Neural crest cell (in vitro differentiated cells): ENCODE data around the gene FLNA. TPM values are rescaled to one million over a fixed set of nuclear protein-coding genes. Genes with fewer than 3 reads are reported as not detected.

ENCODE experiments used
- DNase-seq: peaks from one replicate; pipeline ENCODE4 v3.0.0; 2021; ENCODE audit warnings: low read depth, mixed read lengths, low spot score
- H3K27ac Mint-ChIP-seq: one replicate; pipeline ENCODE4 v1.8.0; 2021; ENCODE audit warnings: mild to moderate bottlenecking, mixed read lengths; ENCODE audit not compliant: unreplicated experiment
- H3K27me3 Mint-ChIP-seq: 2 replicates; pipeline ENCODE4 v1.8.0; 2021; ENCODE audit warnings: low read depth, mild to moderate bottlenecking, mixed read lengths
- H3K36me3 Mint-ChIP-seq: 2 replicates; pipeline ENCODE4 v1.8.0; 2021; ENCODE audit warnings: low read depth, mild to moderate bottlenecking, mixed read lengths
- H3K4me1 Mint-ChIP-seq: 2 replicates; pipeline ENCODE4 v1.8.0; 2021; ENCODE audit warnings: mixed read lengths
- H3K4me3 Mint-ChIP-seq: one replicate; pipeline ENCODE4 v1.8.0; 2021; ENCODE audit warnings: mild to moderate bottlenecking, mixed read lengths
- H3K9me3 Mint-ChIP-seq: 2 replicates; pipeline ENCODE4 v1.8.0; 2021; ENCODE audit warnings: mixed read lengths
- CTCF ChIP-seq: fragments of 200-600 bp; sonication (generic); conservative IDR thresholded peaks from 2 replicates; pipeline ENCODE4 v1.5.0; 2021; ENCODE audit warnings: antibody characterized with exemption, mild to moderate bottlenecking
- total RNA-seq: library from RNA; stranded (reverse); gene quantifications from 2 replicates; pipeline ENCODE4 v1.2.1, GENCODE V29; 2021

FLNA gene
- total RNA-seq, 1 donor from 2014 or later = 809 TPM

- Mint-ChIP-seq H3K27ac (peak overlapping the region; percentile 98), H3K4me1 (peaks cover 6% of the 10 kb centered on the region), H3K9me3 (no peaks in the 10 kb centered on the region), H3K4me3 (peak overlapping the region; percentile 98), H3K36me3 (peaks cover 4% of the 10 kb centered on the region), H3K27me3 (peaks cover 8% of the 10 kb centered on the region)
- no peak for TF ChIP-seq CTCF
- DNase-seq = no peak
Observed at GRCh38 chrX:154370300-154371016, 4.0 kb downstream of the FLNA start.

- Mint-ChIP-seq H3K9me3 (no peaks in the 10 kb centered on the region), H3K27ac (peak overlapping the region; percentile 98), H3K27me3 (peaks cover 8% of the 10 kb centered on the region), H3K36me3 (peaks cover 4% of the 10 kb centered on the region), H3K4me1 (peaks cover 6% of the 10 kb centered on the region), H3K4me3 (peak overlapping the region; percentile 98)
- no peak for TF ChIP-seq CTCF
- peak; percentile 44 for DNase-seq
Observed at GRCh38 chrX:154369449-154370299, 4.8 kb downstream of the FLNA start.

GRCh38 chrX:154368630-154369448 is 5.6 kb downstream of the FLNA start:
- H3K27ac Mint-ChIP-seq = peak overlapping the region; percentile 12
- peaks cover 4% of the 10 kb centered on the region for H3K36me3 Mint-ChIP-seq
- H3K27me3 Mint-ChIP-seq = peaks cover 8% of the 10 kb centered on the region
- DNase-seq = no peak
- H3K4me3 Mint-ChIP-seq = peak overlapping the region; percentile 98
- no peaks in the 10 kb centered on the region for H3K9me3 Mint-ChIP-seq
- TF ChIP-seq CTCF = no peak
- peaks cover 6% of the 10 kb centered on the region for H3K4me1 Mint-ChIP-seq

GRCh38 chrX:154367474-154368308 is 6.7 kb downstream of the FLNA start:
- no peak overlapping the region for H3K27ac Mint-ChIP-seq
- H3K4me3 Mint-ChIP-seq = peak overlapping the region; percentile 78

More at GRCh38 chrX:154367474-154368308, 6.7 kb downstream of the FLNA start:
- no peak for TF ChIP-seq CTCF
- DNase-seq = no peak
- Mint-ChIP-seq H3K27me3 (peaks cover 8% of the 10 kb centered on the region), H3K4me1 (no peaks in the 10 kb centered on the region), H3K9me3 (no peaks in the 10 kb centered on the region), H3K36me3 (peaks cover 8% of the 10 kb centered on the region)
